Ectodermal cell (in vitro differentiated cells): ENCODE data around the gene ZAP70.

Experiments
- H3K27ac ChIP-seq: 2 replicates; pipeline ENCODE4 v1.7.0; 2013; ENCODE audit warnings: mild to moderate bottlenecking, low read depth, low read length; ENCODE audit not compliant: insufficient read depth, poor library complexity, severe bottlenecking
- H3K27me3 ChIP-seq: 2 replicates; pipeline ENCODE4 v1.7.0; 2013; ENCODE audit warnings: mild to moderate bottlenecking, low read length; ENCODE audit not compliant: insufficient read depth, control insufficient read depth, poor library complexity, severe bottlenecking
- H3K36me3 ChIP-seq: one replicate; pipeline ENCODE4 v1.7.0; 2013; ENCODE audit warnings: low read length; ENCODE audit not compliant: control insufficient read depth, insufficient read depth
- H3K4me1 ChIP-seq: one replicate; pipeline ENCODE4 v1.7.0; 2013; ENCODE audit warnings: low read length; ENCODE audit not compliant: control insufficient read depth, insufficient read depth
- H3K4me3 ChIP-seq: 2 replicates; pipeline ENCODE4 v1.7.0; 2013; ENCODE audit warnings: low read depth, low read length, control low read depth; ENCODE audit not compliant: insufficient read depth
- H3K9me3 ChIP-seq: 2 replicates; pipeline ENCODE4 v1.7.0; 2013; ENCODE audit warnings: mild to moderate bottlenecking, low read length, moderate library complexity; ENCODE audit not compliant: control insufficient read depth
- WGBS, 2 experiments: methylation state at CpG; one replicate each; pipeline ENCODE4 v1.1.7; 2013; ENCODE audit warnings: missing lambda C conversion rate in 2 of 2; 5-methylcytosine and 5-hydroxymethylcytosine counted together

The ZAP70 gene

DNA sequence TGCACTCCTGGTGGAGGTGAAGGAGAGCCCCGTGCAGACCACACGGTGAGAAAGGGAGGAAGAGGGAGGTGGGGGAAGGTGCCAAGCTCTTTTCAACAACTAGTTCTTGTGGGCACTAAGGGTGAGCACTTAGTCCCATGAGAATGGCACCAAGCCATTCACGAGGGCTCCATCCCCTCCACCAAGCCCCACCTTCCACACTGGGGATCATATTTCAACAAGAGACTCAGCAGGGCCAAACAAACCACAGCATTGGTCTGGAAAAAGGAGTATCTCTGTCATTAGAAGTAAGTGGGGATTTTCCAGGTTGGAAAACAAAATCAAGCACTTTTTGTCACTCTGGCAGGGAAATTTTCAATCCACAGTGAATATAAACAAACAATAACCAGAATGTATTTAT is 38.4 kb downstream of the ZAP70 start:
- no peak overlapping the region for H3K27ac ChIP-seq
- no peaks in the 10 kb centered on the region for H3K27me3 ChIP-seq
- 50 to 53% methylated on average over 3 of the region's 3 CpGs for WGBS, 2 experiments
- peaks cover 3% of the 10 kb centered on the region for H3K36me3 ChIP-seq
- peaks cover 26% of the 10 kb centered on the region for H3K4me1 ChIP-seq
- H3K4me3 ChIP-seq = no peak overlapping the region
- no peaks in the 10 kb centered on the region for H3K9me3 ChIP-seq

DNA sequence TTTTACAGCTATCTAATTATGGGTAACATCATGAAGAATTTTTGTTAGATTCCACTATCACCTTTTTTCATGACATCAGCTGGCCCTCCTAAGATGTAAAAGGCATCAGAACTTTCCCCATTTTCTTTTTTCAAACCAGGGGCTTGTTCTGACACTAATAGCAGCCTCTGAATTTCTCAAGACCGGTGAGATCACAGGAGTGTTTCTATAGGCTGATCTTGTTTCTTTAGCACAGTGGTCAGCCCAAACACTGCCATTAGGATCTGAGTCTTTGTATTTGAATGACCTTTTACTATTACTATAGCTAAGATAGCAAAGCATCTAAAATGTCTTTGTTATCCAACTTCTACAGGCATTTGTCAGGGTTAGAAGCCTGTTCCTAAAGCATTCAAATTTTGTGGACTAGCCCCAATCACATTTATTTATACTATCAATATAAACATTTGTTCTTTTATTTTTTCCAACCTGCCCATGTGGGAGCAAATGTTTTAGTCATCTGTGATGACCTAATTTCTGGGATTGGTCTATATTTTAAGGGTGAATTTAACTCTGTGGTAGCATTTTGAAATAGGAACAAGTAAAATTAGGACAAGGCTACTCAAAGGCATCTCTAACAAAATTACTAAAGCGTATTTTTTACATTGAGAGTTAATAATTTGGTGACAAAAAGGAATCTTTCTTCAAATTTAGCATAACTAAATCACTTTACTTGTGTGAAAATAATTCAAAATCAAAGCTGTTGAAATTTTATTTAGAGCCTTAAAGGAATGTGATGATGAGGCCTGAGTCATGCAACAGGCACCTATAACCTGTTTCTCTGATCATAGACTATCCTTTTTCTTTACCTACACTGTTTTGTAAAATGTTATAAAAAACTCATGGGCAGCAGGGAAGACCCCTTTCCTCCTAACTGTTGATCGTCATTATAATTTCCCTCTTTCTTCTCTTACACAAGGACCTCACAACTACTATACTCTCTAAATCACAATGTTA is 39.3 kb downstream of the ZAP70 start:
- 50 to 73% methylated on average over 2 to 3 of the region's 3 CpGs for WGBS, 2 experiments
- no peaks in the 10 kb centered on the region for H3K9me3 ChIP-seq
- no peaks in the 10 kb centered on the region for H3K27me3 ChIP-seq
- H3K4me3 ChIP-seq = no peak overlapping the region
- peaks cover 8% of the 10 kb centered on the region for H3K36me3 ChIP-seq
- no peak overlapping the region for H3K27ac ChIP-seq
- H3K4me1 ChIP-seq = peaks cover 26% of the 10 kb centered on the region

- H3K27me3 ChIP-seq = no peaks in the 10 kb centered on the region
- peaks cover 12% of the 10 kb centered on the region for H3K36me3 ChIP-seq
Measured at GRCh38 chr2:97754690-97755346, 41.4 kb downstream of the ZAP70 start.

DNA sequence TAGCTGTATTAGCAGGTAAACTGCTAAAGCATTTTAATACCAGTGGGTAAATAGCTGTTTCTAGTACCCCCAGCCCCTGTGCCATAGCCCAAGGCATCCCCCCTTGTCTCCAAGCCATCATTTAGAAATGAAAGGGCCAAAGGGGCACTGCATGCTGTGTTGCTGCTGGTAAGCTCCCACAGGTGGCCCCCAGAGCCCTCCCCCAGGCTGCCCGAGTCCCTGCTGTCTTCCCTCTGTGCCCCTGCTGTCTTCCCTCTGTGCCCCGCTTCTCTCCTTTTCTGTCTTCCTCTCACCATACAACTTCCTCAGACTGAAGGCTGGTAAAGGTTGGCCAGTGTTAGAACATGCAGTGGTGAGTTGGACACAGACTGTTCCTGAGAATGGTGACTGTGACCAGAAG is 42.1 kb downstream of the ZAP70 start:
- Histone ChIP-seq H3K4me3 (no peak overlapping the region), H3K9me3 (no peaks in the 10 kb centered on the region), H3K27me3 (no peaks in the 10 kb centered on the region), H3K27ac (peak overlapping the region; percentile 38), H3K4me1 (peaks cover 16% of the 10 kb centered on the region), H3K36me3 (peaks cover 12% of the 10 kb centered on the region)
- WGBS, 2 experiments = 73 to 85% methylated on average over 2 of the region's 2 CpGs

More at GRCh38 chr2:97754690-97755346, 41.4 kb downstream of the ZAP70 start:
- no peak overlapping the region for H3K27ac ChIP-seq
- peaks cover 19% of the 10 kb centered on the region for H3K4me1 ChIP-seq
- H3K4me3 ChIP-seq = no peak overlapping the region
- 93 to 96% methylated on average over 12 of the region's 12 CpGs for WGBS, 2 experiments
- H3K9me3 ChIP-seq = no peaks in the 10 kb centered on the region

DNA sequence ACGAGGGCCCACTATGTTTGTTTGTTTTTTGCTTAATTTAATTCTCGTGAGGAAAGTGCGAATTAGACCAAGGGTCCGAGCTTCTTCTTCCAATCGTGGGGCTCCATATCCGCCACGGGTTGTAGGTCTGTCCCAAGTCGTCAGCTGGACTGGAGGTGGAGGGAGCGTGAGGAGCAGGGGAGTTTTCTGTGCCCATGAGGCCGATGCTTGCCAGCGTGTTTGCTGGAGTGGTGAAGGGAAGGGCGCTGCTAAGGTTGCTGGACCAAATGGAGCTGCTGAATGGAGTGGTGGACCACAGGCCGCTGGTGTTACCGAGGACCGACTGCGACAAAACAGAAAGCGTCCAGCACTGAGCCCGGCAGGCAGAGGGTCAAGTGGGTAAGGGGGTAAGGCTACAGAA is 43.7 kb downstream of the ZAP70 start:
- no peaks in the 10 kb centered on the region for H3K27me3 ChIP-seq
- no peak overlapping the region for H3K27ac ChIP-seq
- peaks cover 9% of the 10 kb centered on the region for H3K4me1 ChIP-seq
- no peak overlapping the region for H3K4me3 ChIP-seq
- WGBS, 2 experiments = 97% methylated on average over 18 of the region's 18 CpGs
- H3K36me3 ChIP-seq = peaks cover 12% of the 10 kb centered on the region
- H3K9me3 ChIP-seq = no peaks in the 10 kb centered on the region

GRCh38 chr2:97758131-97758705 is 44.8 kb downstream of the ZAP70 start:
- no peak overlapping the region for H3K4me3 ChIP-seq
- peaks cover 7% of the 10 kb centered on the region for H3K4me1 ChIP-seq
- no peaks in the 10 kb centered on the region for H3K9me3 ChIP-seq
- H3K27me3 ChIP-seq = no peaks in the 10 kb centered on the region
- H3K27ac ChIP-seq = no peak overlapping the region
- peaks cover 12% of the 10 kb centered on the region for H3K36me3 ChIP-seq
- WGBS, 2 experiments = 98 to 100% methylated on average over 1 of the region's 1 CpG

GRCh38 chr2:97759727-97760407 is 46.5 kb downstream of the ZAP70 start:
- Histone ChIP-seq H3K4me3 (no peak overlapping the region), H3K9me3 (no peaks in the 10 kb centered on the region), H3K36me3 (peaks cover 12% of the 10 kb centered on the region), H3K27ac (no peak overlapping the region), H3K4me1 (peaks cover 7% of the 10 kb centered on the region), H3K27me3 (no peaks in the 10 kb centered on the region)
- 95 to 96% methylated on average over 9 of the region's 9 CpGs for WGBS, 2 experiments

- Histone ChIP-seq H3K4me1 (peaks cover 5% of the 10 kb centered on the region), H3K9me3 (no peaks in the 10 kb centered on the region), H3K27ac (no peak overlapping the region), H3K4me3 (no peak overlapping the region), H3K36me3 (peaks cover 12% of the 10 kb centered on the region), H3K27me3 (no peaks in the 10 kb centered on the region)
- WGBS, 2 experiments = 95 to 96% methylated on average over 17 of the region's 17 CpGs
Measured at GRCh38 chr2:97760480-97761049, 47.2 kb downstream of the ZAP70 start.

DNA sequence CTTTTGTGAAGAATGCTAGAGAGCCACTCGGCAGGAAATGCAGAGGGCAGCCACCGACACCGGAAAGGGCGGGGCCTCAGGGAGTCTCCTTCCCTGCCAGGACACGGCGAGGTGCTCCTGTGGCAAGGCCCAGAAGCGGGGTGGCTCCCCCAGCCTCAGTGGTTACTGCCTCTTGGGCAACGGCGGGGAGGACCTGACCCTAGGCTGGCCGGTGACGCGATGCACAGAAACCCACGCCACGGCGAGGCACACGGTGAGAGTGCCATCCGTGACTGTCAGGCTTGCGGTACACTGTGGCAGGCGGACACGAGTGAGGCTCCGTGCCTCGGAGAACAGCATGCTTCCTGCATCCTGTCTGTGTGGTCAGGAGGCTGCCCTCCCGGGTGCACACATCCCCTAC is 47.8 kb downstream of the ZAP70 start:
- peaks cover 12% of the 10 kb centered on the region for H3K36me3 ChIP-seq
- no peaks in the 10 kb centered on the region for H3K4me1 ChIP-seq
- no peak overlapping the region for H3K27ac ChIP-seq
- H3K4me3 ChIP-seq = no peak overlapping the region
- 94 to 95% methylated on average over 23 of the region's 23 CpGs for WGBS, 2 experiments
- H3K27me3 ChIP-seq = no peaks in the 10 kb centered on the region
- H3K9me3 ChIP-seq = no peaks in the 10 kb centered on the region
